Stimulated activated CD8-positive, alpha-beta memory T cell treated with anti-CD3 and anti-CD28 coated beads, Interleukin-12 subunit alpha, Interleukin-12 subunit beta, amount 100 ng/mL, for 24 hours (primary cell): ENCODE results near the gene LMNTD1.
"Not testable (repeated sequence)": the region's sequence is repeated elsewhere in the genome, so short reads cannot be mapped to it uniquely, and the experiment has no call there.

ENCODE experiments used
- DNase-seq: peaks from one replicate; pipeline ENCODE4 v3.0.0-alpha.2; 2020; ENCODE audit errors: extremely low read depth

Gene LMNTD1

GRCh38 chr12:25553098-25553497, at the start of gene LMNTD1:
Gene LMNTD1 (minus strand): TSS chr12:25553283. CDS start chr12:25552959, 324 bp downstream.
- DNase-seq, result no peak

- no peak for DNase-seq
These were observed 45.9 kb upstream of the LMNTD1 start for GRCh38 chr12:25598956-25599355.

GRCh38 chr12:25595496-25595895, 42.4 kb upstream of the LMNTD1 start:
- not testable (repeated sequence) for DNase-seq

- DNase-seq, result no peak
These were observed 41.3 kb upstream of the LMNTD1 start for GRCh38 chr12:25594376-25594775.

GRCh38 chr12:25592725-25593495, 39.8 kb upstream of the LMNTD1 start:
- no peak for DNase-seq

GRCh38 chr12:25591144-25591543, 38.1 kb upstream of the LMNTD1 start:
- no peak for DNase-seq

GRCh38 chr12:25590011-25590721, 37.1 kb upstream of the LMNTD1 start:
- DNase-seq, result no peak

- DNase-seq, result no peak
These were observed 34.3 kb upstream of the LMNTD1 start for GRCh38 chr12:25587346-25587745.

GRCh38 chr12:25585662-25586061, 32.6 kb upstream of the LMNTD1 start:
- no peak for DNase-seq

GRCh38 chr12:25585021-25585523, 32.0 kb upstream of the LMNTD1 start:
- no peak for DNase-seq

- DNase-seq, result no peak
These were observed 31.5 kb upstream of the LMNTD1 start for GRCh38 chr12:25584596-25584995.

GRCh38 chr12:25583545-25583944, 30.5 kb upstream of the LMNTD1 start:
- no peak for DNase-seq

- DNase-seq, result no peak
These were observed 28.0 kb upstream of the LMNTD1 start for GRCh38 chr12:25581067-25581466.

- no peak for DNase-seq
These were observed 25.5 kb upstream of the LMNTD1 start for GRCh38 chr12:25578411-25579143.

GRCh38 chr12:25574761-25575160, 21.7 kb upstream of the LMNTD1 start:
- DNase-seq, result no peak

GRCh38 chr12:25573346-25573745, 20.3 kb upstream of the LMNTD1 start:
- DNase-seq, result no peak

GRCh38 chr12:25570418-25570817, 17.3 kb upstream of the LMNTD1 start:
- no peak for DNase-seq

- DNase-seq, result no peak
These were observed 13.3 kb upstream of the LMNTD1 start for GRCh38 chr12:25566202-25566949.

- no peak for DNase-seq
These were observed 5.5 kb upstream of the LMNTD1 start for GRCh38 chr12:25558586-25558985.

- DNase-seq, result no peak
These were observed 4.8 kb upstream of the LMNTD1 start for GRCh38 chr12:25557830-25558436.

GRCh38 chr12:25556153-25556552, 3.1 kb upstream of the LMNTD1 start:
- DNase-seq, result no peak
